GM18907 (cell line): ENCODE data around the gene PLA1A.
A peak's percentile ranks its signal among the peaks of the same experiment; 100 is the strongest.
"Not testable (repeated sequence)": the region's sequence is repeated elsewhere in the genome, so short reads cannot be mapped to it uniquely, and the experiment has no call there.

Source experiments
- ATAC-seq: cut with Tn5 transposase; IDR thresholded peaks from one replicate; pipeline ENCODE4 v1.9.1; 2021; ENCODE audit warnings: mild to moderate bottlenecking, moderate library complexity; ENCODE audit not compliant: unreplicated experiment

Gene PLA1A

DNA sequence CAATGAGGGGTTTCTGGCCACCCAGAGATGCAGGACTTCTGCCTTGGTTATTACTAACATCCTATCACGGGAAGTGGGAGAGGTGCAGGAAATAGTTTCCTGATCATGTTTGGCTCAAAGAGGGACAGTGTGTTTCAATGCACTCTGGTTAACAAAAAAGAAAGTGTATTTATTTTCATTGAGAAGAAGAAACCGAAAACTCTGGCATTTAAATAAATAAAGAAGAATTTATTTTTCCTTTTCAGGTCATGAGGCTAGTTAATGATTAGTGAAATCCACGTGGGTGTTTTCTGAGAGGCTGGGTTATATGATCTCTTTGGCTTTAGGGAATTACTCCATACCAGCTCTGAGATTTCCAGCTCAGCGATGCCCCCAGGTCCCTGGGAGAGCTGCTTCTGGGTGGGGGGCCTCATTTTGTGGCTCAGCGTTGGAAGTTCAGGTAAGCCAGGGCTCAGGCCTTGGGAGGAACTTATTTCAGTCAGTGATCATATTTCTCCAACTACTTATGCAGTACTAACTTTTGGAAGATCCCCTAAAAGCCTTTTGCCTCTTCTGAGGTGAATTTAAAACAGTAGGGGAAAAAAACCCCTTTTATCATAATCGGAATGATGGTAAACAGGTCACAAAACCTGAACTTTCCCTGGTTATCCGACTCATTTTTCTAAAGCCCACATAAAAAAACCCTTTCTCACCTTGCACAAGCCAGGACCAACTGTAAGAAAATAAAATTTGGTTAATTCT is at the start of gene PLA1A:
PLA1A (plus strand) TSS at position 338 of the 741 bp plus-strand sequence; CDS start at position 367, 29 bp downstream.
- ATAC-seq, result peak; percentile 16

GRCh38 chr3:119548341-119548740 is 49.3 kb upstream of the PLA1A start:
- no peak for ATAC-seq

- peak; percentile 40 for ATAC-seq
Observed at GRCh38 chr3:119550192-119550910, 47.3 kb upstream of the PLA1A start.

DNA sequence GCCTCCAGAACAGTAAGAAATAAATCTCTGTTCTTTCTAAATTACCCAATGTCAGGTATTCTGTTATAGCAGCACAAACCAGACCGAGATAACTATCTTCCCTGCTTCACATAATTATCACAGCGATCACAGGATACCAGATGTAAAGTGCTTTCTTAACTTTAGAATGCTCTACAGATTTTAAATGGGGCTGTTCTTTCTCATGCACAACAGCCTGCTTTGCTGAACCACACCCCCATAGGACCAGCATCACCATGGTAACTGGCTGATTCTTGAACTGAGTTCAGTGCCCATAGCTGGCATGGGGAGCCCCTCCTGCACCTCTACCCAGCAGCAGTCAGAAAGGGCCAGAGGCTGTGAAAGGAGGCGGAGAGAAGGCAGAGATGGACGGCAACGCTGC is 46.1 kb upstream of the PLA1A start:
- ATAC-seq, result no peak

GRCh38 chr3:119552928-119553327 is 44.8 kb upstream of the PLA1A start:
- not testable (repeated sequence) for ATAC-seq

DNA sequence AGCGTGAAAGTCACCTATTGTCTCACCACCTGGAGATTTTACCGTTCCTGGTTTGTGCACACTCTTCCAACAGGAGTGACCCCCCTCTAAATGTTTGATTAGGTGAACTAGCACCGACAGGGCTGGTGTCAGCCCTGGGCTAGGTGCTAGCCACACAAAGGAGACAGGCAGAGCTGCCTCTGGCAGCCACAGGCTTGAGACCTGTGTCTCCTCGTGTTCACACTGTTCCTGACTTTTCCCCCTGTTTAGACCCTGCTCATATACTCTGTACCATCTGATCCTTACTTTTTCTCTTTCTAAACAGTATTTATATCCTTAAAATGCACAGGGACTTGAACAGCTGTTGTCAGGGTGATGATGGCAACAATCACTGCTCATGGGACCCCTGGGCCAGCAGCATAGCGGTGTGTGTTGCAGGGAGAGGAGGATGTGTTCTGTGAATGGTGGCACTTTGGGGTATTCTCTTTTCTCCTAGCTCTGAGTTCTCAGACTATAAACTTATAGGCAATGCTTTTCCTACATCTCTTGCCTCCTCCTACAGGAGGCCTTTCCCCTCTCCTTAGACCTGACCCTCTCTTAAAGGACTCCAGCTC is 43.8 kb upstream of the PLA1A start:
- no peak for ATAC-seq

DNA sequence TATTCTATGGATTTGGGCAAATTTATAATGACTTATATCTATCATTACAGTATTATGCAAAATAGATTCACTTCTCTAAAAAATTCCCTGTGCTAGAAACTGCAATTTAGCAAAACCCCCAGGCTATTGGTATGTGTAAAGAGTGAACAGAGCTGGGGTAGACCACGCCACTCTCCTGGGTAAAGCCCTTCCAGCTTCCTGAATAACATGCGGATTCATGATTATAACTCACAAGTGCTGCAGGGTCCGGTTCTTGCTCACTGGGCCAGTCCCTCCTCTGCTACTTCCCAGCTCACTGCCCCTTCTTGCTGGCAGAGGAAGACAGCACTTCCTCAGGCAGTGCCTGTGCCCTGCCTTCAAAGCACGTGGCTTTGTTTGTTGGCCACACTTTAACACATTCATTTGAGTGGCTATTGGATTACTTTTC is 42.4 kb upstream of the PLA1A start:
- no peak for ATAC-seq

GRCh38 chr3:119555929-119556328 is 41.8 kb upstream of the PLA1A start:
- no peak for ATAC-seq

- ATAC-seq, result no peak
Observed at GRCh38 chr3:119557192-119557876, 40.4 kb upstream of the PLA1A start.

- ATAC-seq, result no peak
Observed at GRCh38 chr3:119557877-119558269, 39.8 kb upstream of the PLA1A start.

DNA sequence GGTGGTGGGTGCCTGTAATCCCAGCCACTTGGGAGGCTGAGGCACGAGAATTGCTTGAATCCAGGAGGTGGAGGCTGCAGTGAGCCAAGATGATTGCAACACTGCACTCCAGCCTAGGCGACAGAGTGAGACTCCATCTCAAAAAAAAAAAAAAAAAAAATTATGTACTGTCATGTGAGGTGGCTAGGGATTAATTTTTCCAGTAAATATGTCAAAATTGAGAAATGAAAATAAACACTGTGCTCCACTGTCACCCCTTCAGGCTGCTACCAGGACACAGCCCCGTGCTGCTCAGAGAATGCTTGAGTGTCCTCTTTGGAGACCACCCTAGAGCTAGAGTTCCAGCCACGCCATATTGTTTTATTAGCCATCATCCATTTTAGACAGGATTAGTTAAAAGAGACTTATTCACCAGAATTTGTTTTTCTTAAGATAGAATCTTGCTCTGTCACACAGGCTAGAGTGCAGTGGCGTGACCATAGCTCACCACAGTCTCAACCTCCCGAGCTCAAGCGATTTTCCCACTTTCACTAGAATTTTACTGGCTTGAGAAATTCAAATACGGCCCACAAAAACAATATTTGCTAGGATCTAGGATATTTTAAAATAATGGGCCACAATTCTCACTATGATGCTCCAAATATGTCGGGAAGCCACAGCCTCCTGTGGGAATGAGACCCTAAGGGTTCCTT is 38.9 kb upstream of the PLA1A start:
- no peak for ATAC-seq

DNA sequence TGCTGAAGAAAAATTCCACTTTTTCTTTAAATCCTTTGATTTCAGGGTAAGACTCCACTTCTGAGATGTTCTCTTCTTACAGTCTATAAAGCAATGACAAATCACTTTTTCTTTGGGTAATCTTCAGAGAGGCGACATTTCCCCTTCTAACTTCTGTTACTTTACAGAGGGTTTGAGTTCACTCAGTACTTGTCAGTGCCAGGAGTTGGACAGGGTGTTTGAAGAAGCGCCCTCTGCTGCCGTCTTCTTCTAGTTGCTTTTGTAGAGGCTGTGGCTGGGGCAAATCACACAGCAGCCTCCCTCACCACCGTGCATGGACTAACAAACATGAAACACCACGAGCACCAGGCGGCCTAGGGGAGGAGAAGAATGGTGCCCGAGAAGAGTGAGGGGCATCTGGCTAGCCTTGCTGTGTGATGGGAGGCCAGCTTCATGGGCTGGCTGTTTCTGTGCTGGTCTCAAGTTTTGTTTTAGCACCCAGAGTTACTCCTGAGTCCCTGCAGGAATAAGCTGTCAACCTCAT is 38.2 kb upstream of the PLA1A start, which contains the start of gene CD80:
CD80 (minus strand) TSS at position 174 of the 523 bp plus-strand sequence. CDS start 1,886 bp downstream, outside the sequence.
- peak; percentile 59 for ATAC-seq

DNA sequence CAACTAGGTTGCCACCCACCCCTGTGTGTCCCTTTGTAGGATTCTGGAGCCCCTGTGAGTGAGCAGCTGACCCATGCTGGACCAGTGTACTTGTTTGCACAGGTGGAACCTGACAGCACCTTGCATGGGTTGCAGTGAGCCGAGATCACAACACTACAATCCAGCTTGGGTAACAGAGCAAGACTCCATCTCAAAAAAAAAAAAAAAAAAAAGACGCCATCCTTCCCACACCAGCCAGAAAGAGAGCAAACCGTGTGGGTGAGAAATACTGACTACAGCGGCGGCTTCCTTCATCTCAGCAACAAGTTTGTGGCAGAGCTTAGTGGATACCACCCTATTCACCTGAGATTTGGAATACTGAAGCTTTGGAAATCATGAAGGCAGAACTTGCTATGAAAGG is 37.5 kb upstream of the PLA1A start:
- no peak for ATAC-seq

DNA sequence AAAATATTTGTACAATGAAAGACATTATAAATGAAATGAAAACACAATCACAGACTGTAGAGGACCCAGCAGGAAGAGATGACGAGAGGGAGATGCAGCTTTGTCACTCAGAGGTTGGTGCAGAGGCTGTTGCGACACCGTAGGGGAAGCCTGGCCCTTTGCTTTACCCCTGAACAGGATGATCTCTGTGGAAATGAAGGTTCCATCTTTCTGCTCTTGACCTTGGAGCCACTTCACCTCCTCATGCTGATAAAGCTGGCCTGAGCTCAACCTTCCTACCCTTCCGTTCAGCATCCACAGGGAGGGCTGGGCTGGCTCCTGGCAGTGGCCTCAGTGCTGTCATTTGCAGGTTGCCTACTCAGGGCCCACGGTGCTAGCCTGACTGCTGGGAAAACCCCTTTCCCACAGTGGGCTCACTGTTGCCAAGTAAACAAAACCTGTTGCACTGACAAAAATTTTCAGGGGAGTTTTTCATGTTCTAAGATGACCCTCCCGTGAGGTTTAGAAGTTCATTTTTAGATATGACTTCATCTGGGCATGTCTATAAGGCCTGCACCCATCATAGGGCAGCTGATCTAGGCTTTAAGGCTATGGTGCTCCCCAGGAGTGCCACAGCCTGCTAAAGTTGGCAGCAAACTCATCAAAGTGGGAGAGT is 35.3 kb upstream of the PLA1A start:
- ATAC-seq, result peak; percentile 89

GRCh38 chr3:119563334-119563733 is 34.4 kb upstream of the PLA1A start:
- ATAC-seq, result not testable (repeated sequence)

- ATAC-seq, result no peak
Observed at GRCh38 chr3:119569156-119569555, 28.5 kb upstream of the PLA1A start.

GRCh38 chr3:119570229-119570628 is 27.5 kb upstream of the PLA1A start:
- ATAC-seq, result no peak

GRCh38 chr3:119571230-119571629 is 26.5 kb upstream of the PLA1A start:
- ATAC-seq, result no peak

DNA sequence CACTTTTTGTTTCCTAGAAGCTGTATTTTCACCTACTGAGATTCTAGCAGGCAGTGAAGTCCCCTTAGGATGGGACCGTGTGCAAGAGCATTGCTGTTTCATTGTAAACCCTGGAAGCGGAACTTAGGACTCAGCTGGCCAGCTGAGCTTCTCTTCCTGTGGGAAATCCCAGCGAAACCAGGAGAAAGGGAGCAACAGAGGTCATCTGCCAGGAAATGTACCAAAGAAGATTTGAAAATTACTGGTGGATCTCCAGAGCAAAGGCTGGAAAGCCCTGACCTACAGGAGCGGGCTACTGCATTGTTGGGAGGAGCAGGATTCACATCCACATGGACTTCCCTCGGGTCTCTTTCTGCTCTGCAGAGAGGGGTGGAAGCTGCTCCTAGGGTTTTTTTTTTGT is 26.0 kb upstream of the PLA1A start:
- ATAC-seq, result no peak

DNA sequence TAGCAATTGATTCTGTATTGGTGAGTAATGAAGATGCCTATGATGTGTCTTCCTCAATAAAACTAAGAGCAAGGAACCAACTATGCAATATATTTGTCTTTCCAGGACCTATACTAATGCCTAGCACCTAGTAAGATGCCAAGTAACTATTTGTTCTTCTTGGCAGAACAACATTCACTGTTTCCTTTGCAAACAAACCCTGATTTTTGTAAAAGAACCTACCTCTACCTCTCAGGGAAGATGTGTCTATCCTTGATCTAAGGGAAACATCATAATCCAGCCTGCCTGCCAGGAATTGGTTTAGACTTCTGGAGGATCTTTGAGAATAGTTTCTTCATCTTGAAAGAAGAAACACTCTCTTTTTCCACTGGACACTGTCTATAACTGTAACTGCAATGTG is 22.2 kb upstream of the PLA1A start:
- no peak for ATAC-seq
